GM12878 (cell line): ENCODE data around the gene MACROD2. TPM values are rescaled to one million over a fixed set of nuclear protein-coding genes. Genes with fewer than 3 reads are reported as not detected.

ENCODE experiments used
- ATAC-seq: fragments of 200-7000 bp; cut with Tn5 transposase; 3 replicates; pipeline ENCODE4 v1.9.1; 2020; ENCODE audit warnings: mild to moderate bottlenecking, moderate library complexity
- BruUV-seq: library from RNA; stranded (reverse); fragments of 400-500 nt; replicated peaks from 2 replicates; lab custom pipeline; 2021; lab: Mats Ljungman, UMichigan
- CTCF ChIA-PET: fragments of 300-600 bp; sonication (Branson Sonifier 250); formaldehyde crosslinking; extraction: SDS; loops from one replicate; lab custom pipeline; 2021; ENCODE audit warnings: inconsistent platforms; lab: Yijun Ruan, JAX
- POLR2A ChIA-PET: fragments of 350-600 bp; formaldehyde crosslinking; extraction: SDS; loops from one replicate; lab custom pipeline; 2021; ENCODE audit warnings: inconsistent platforms; lab: Charles Lee
- RAD21 ChIA-PET: fragments of 300-600 bp; sonication (Branson Sonifier 250); formaldehyde crosslinking; loops from one replicate; lab custom pipeline; 2023; ENCODE audit warnings: antibody characterized with exemption; ENCODE audit not compliant: unreplicated experiment; lab: Charles Lee
- SMC1A ChIA-PET: fragments of 300-600 bp; sonication (Branson Sonifier 250); formaldehyde crosslinking; loops from one replicate; lab custom pipeline; 2023; ENCODE audit not compliant: unreplicated experiment, uncharacterized antibody; lab: Charles Lee
- DNase-seq: peaks from one replicate; pipeline ENCODE4 v3.0.0-alpha.2; 2011; ENCODE audit warnings: low read depth, low spot score
- FAIRE-seq: peaks from 3 replicates; lab custom pipeline; 2011; peaks lifted over from hg19 to GRCh38; lab: Jason Lieb, UNC
- H2AFZ ChIP-seq: 2 replicates; pipeline ENCODE4 v1.6.0; 2011; ENCODE audit warnings: low read depth, low read length, control low read depth; ENCODE audit not compliant: control insufficient read depth
- H3K27ac ChIP-seq: 2 replicates; pipeline ENCODE4 v1.5.1; 2011; ENCODE audit warnings: control low read depth; ENCODE audit not compliant: control insufficient read depth, insufficient read depth
- H3K27me3 ChIP-seq, 2 experiments: replicated peaks in 1 of 2; 2 replicates each; pipeline versions ENCODE4 v1.6.0 to v1.6.1; 2011; ENCODE audit warnings: low read length in 1 of 2; ENCODE audit not compliant: control insufficient read depth in 2 of 2, insufficient read depth in 2 of 2
- H3K36me3 ChIP-seq, 2 experiments: 2 replicates each; pipeline ENCODE4 v1.5.1; 2011; ENCODE audit warnings: low read length in 1 of 2; ENCODE audit not compliant: control insufficient read depth in 2 of 2, insufficient read depth in 2 of 2
- H3K4me1 ChIP-seq: 2 replicates; pipeline ENCODE4 v1.6.1; 2011; ENCODE audit warnings: mild to moderate bottlenecking, low read length, moderate library complexity, mixed read lengths; ENCODE audit not compliant: control insufficient read depth, insufficient read depth
- H3K4me2 ChIP-seq: 2 replicates; pipeline ENCODE4 v1.6.0; 2011; ENCODE audit warnings: control low read depth; ENCODE audit not compliant: control insufficient read depth, insufficient read depth
- H3K4me3 ChIP-seq: fragments of 200-600 bp; sonication (generic); 2 replicates; pipeline ENCODE4 v1.5.1; 2016
- H3K79me2 ChIP-seq: 2 replicates; pipeline ENCODE4 v1.6.0; 2011; ENCODE audit warnings: low read length; ENCODE audit not compliant: control insufficient read depth, insufficient read depth
- H3K9ac ChIP-seq: 2 replicates; pipeline ENCODE4 v1.8.0; 2011; ENCODE audit warnings: low read length, control low read depth, mixed read lengths; ENCODE audit not compliant: control insufficient read depth, insufficient read depth
- H3K9me3 ChIP-seq: replicated peaks from 3 replicates; pipeline ENCODE4 v1.5.1; 2011; ENCODE audit warnings: mild to moderate bottlenecking, low read length; ENCODE audit not compliant: control insufficient read depth, insufficient read depth
- H4K20me1 ChIP-seq: 2 replicates; pipeline ENCODE4 v1.6.0; 2011; ENCODE audit not compliant: control insufficient read depth, insufficient read depth
- ASH2L ChIP-seq: fragments of 300-600, 200-600 bp; sonication (generic); IDR thresholded peaks from 2 replicates; pipeline ENCODE4 v1.6.1; 2017; ENCODE audit warnings: low read depth, mild to moderate bottlenecking, borderline replicate concordance
- ZNF622 ChIP-seq: fragments of 450-650 bp; IDR thresholded peaks from 2 replicates; pipeline ENCODE4 v1.6.1; 2017; ENCODE audit warnings: mild to moderate bottlenecking, inconsistent platforms
- WGBS: methylation state at CpG from one replicate; pipeline ENCODE4 v1.1.6; 2016; ENCODE audit warnings: low lambda C conversion rate; ENCODE audit not compliant: insufficient replicate concordance, insufficient coverage; ENCODE audit errors: missing lambda C conversion rate; 5-methylcytosine and 5-hydroxymethylcytosine counted together
- in situ Hi-C: fragments of 300-500 bp; cut with MboI; formaldehyde crosslinking; loops from 9 replicates; pipeline ENCODE4 v1.14.3; 2018; ENCODE audit warnings: mixed read lengths
- intact Hi-C: fragments of 100-400 bp; cut with micrococcal nuclease; formaldehyde crosslinking; loops from one replicate; pipeline ENCODE4 v1.14.2; 2022; ENCODE audit not compliant: unreplicated experiment
- polyA plus RNA-seq, 11 experiments: library from polyadenylated mRNA; depleted of rRNA in 4 of 11; unstranded in 6 of 11; stranded (reverse) in 5 of 11; fragments of >200 nt; fragmentation: Nextera tagmentation in 4 of 11; fragmentation: Illumina TruSeq in 1 of 11; extraction: Ambion mirVana in 4 of 11; extraction: Trizol in 1 of 11; gene quantifications; 1 replicate in 1 of 11; 2 replicates in 10 of 11; pipeline versions ENCODE4 v1.2.1 to v1.2.3, GENCODE V29; 2011 to 2016; ENCODE audit warnings: inconsistent platforms in 2 of 11, missing spikeins in 2 of 11, low read depth in 1 of 11
- total RNA-seq, 4 experiments: library from RNA; depleted of rRNA in 3 of 4; stranded (reverse); fragments of >200 nt in 3 of 4; fragmentation: Illumina TruSeq in 1 of 4; extraction: Trizol in 1 of 4; gene quantifications; 2 replicates each; pipeline versions ENCODE4 v1.2.1 to v1.2.3, GENCODE V29; 2013 to 2021
- TF ChIP-seq, protein P1 (sequence below): IDR thresholded peaks from 2 replicates; pipeline ENCODE4 v1.6.1; 2012; ENCODE audit warnings: improper control_type of control experiment, low read depth, low read length; ENCODE audit not compliant: insufficient replicate concordance

The MACROD2 gene
- total and polyA plus RNA-seq, 10 of the 15 experiments (the other 5 are each of a cell fraction or from before 2014, with no cell fraction given): 1.1 to 21.5 (median 2.2) TPM

DNA sequence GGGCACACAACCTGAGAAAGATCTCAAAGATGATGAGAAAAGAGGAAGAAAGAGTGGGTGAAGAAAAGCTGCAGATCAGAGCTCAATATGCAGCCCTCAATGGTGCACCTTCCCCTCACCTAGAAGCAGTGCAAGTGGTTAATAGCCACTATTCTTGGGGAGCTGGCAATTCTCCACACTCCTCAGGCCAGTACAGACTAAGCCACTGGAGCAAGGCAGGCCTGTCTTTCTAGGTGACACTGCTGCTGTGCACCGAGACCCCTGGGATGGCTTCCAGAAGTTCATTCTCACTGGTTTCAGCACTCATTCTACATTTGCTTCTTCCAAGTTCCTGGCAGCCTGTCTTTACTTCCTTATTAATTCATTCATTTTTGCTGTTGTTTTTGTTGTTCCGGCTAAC, 1604.6 kb downstream of the MACROD2 start:
- WGBS: 68% methylated on average over 2 of the region's 2 CpGs
- intact Hi-C loops: no loop called here
- H3K27me3 ChIP-seq: no peaks in the 10 kb centered on the region
- ChIA-PET RAD21 (no interaction called here), POLR2A (no interaction called here), SMC1A (no interaction called here), CTCF (no interaction called here)
- H3K27ac ChIP-seq: no peak overlapping the region
- no TSS peak for BruUV-seq
- no peak overlapping the region for H3K4me3 ChIP-seq
- FAIRE-seq: no peak
- H3K9me3 ChIP-seq: no peaks in the 10 kb centered on the region
- TF ChIP-seq, protein P1, sequence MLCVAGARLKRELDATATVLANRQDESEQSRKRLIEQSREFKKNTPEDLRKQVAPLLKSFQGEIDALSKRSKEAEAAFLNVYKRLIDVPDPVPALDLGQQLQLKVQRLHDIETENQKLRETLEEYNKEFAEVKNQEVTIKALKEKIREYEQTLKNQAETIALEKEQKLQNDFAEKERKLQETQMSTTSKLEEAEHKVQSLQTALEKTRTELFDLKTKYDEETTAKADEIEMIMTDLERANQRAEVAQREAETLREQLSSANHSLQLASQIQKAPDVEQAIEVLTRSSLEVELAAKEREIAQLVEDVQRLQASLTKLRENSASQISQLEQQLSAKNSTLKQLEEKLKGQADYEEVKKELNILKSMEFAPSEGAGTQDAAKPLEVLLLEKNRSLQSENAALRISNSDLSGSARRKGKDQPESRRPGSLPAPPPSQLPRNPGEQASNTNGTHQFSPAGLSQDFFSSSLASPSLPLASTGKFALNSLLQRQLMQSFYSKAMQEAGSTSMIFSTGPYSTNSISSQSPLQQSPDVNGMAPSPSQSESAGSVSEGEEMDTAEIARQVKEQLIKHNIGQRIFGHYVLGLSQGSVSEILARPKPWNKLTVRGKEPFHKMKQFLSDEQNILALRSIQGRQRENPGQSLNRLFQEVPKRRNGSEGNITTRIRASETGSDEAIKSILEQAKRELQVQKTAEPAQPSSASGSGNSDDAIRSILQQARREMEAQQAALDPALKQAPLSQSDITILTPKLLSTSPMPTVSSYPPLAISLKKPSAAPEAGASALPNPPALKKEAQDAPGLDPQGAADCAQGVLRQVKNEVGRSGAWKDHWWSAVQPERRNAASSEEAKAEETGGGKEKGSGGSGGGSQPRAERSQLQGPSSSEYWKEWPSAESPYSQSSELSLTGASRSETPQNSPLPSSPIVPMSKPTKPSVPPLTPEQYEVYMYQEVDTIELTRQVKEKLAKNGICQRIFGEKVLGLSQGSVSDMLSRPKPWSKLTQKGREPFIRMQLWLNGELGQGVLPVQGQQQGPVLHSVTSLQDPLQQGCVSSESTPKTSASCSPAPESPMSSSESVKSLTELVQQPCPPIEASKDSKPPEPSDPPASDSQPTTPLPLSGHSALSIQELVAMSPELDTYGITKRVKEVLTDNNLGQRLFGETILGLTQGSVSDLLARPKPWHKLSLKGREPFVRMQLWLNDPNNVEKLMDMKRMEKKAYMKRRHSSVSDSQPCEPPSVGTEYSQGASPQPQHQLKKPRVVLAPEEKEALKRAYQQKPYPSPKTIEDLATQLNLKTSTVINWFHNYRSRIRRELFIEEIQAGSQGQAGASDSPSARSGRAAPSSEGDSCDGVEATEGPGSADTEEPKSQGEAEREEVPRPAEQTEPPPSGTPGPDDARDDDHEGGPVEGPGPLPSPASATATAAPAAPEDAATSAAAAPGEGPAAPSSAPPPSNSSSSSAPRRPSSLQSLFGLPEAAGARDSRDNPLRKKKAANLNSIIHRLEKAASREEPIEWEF: no peak
- TF ChIP-seq ZNF622 (no peak), ASH2L (no peak)
- H3K4me1 ChIP-seq: no peaks in the 10 kb centered on the region
- H4K20me1 ChIP-seq: no peaks in the 10 kb centered on the region
- in situ Hi-C loops: no loop called here
- no peaks in the 10 kb centered on the region for H3K79me2 ChIP-seq
- no peak overlapping the region for H2AFZ ChIP-seq
- ATAC-seq: no peak
- DNase-seq: no peak
- no peak overlapping the region for H3K4me2 ChIP-seq
- H3K36me3 ChIP-seq: no peaks in the 10 kb centered on the region
- H3K9ac ChIP-seq: no peak overlapping the region
